Measurements from ENCODE around the gene DNTTIP2. TPM values are rescaled to one million over a fixed set of nuclear protein-coding genes. Genes with fewer than 3 reads are reported as not detected.

Gene DNTTIP2
- total RNA-seq, 1 donor from 2014 or later = 28.5 TPM

GRCh38 chr1:93816970-93817678, 61.9 kb downstream of the DNTTIP2 start:
- peak; percentile 65 for DNase-seq (ENCODE audit: extremely low read depth, low read depth, low spot score)

Other genes starting within 250 kb of the DNTTIP2 start
- gene BCAR3, start 197.4 kb downstream of the DNTTIP2 start, total RNA-seq = 46.9 and 52.2 TPM in 2 replicates
- 18.3 and 21.7 TPM in 2 replicates for gene GCLM, start 30.2 kb upstream of the DNTTIP2 start, total RNA-seq
- gene ABCA4, start 241.9 kb upstream of the DNTTIP2 start, total RNA-seq = 1.5 and 7.0 TPM in 2 replicates

Data from glomerular endothelial cell (primary cell).